ENCODE data around the gene TRABD2B. TPM values are rescaled to one million over a fixed set of nuclear protein-coding genes. Genes with fewer than 3 reads are reported as not detected.

TRABD2B gene
- total RNA-seq, 2 donors from 2014 or later = 1.1 to 2.1 TPM

- intact Hi-C loops (cut with DNase I) = no loop called here
- no peak for DNase-seq (ENCODE audit: low spot score)
- Histone ChIP-seq H3K36me3 (no peaks in the 10 kb centered on the region), H3K9me3 (no peaks in the 10 kb centered on the region), H3K27me3 (replicated peaks; ENCODE audit: insufficient read depth) (no peaks in the 10 kb centered on the region), H3K4me1 (replicated peaks) (no peaks in the 10 kb centered on the region), H3K27ac (no peak overlapping the region), H3K4me3 (no peak overlapping the region)
- TF ChIP-seq POLR2AphosphoS5 (IDR thresholded peaks at IDR 0.05) (no peak), POLR2A (IDR thresholded peaks at IDR 0.05) (no peak), CTCF (IDR thresholded peaks at IDR 0.05) (no peak)
- WGBS = 89% methylated on average over 6 of the region's 6 CpGs
Measured at GRCh38 chr1:47951545-47952235, 45.5 kb downstream of the TRABD2B start.

GRCh38 chr1:47951026-47951425 lies 46.2 kb downstream of the TRABD2B start:
- TF ChIP-seq CTCF (IDR thresholded peaks at IDR 0.05) = no peak
- TF ChIP-seq POLR2A (IDR thresholded peaks at IDR 0.05) = no peak
- no peak for TF ChIP-seq POLR2AphosphoS5 (IDR thresholded peaks at IDR 0.05)

GRCh38 chr1:47950471-47950870 lies 46.7 kb downstream of the TRABD2B start:
- no peaks in the 10 kb centered on the region for H3K27me3 ChIP-seq (replicated peaks; ENCODE audit: insufficient read depth)
- no peak overlapping the region for H3K4me3 ChIP-seq
- no peaks in the 10 kb centered on the region for H3K36me3 ChIP-seq
- no peak overlapping the region for H3K27ac ChIP-seq
- intact Hi-C loops (cut with DNase I) = no loop called here
- H3K4me1 ChIP-seq (replicated peaks) = no peaks in the 10 kb centered on the region
- no peak for DNase-seq (ENCODE audit: low spot score)
- TF ChIP-seq POLR2A (IDR thresholded peaks at IDR 0.05) (no peak), POLR2AphosphoS5 (IDR thresholded peaks at IDR 0.05) (no peak)
- 92% methylated on average over 3 of the region's 3 CpGs for WGBS
- no peaks in the 10 kb centered on the region for H3K9me3 ChIP-seq

More at GRCh38 chr1:47951026-47951425, 46.2 kb downstream of the TRABD2B start:
- WGBS = 76% methylated on average over 8 of the region's 8 CpGs
- DNase-seq (ENCODE audit: low spot score) = no peak
- no peaks in the 10 kb centered on the region for H3K9me3 ChIP-seq
- intact Hi-C loops (cut with DNase I) = no loop called here
- H3K27ac ChIP-seq = no peak overlapping the region
- no peaks in the 10 kb centered on the region for H3K4me1 ChIP-seq (replicated peaks)
- H3K36me3 ChIP-seq = no peaks in the 10 kb centered on the region
- no peaks in the 10 kb centered on the region for H3K27me3 ChIP-seq (replicated peaks; ENCODE audit: insufficient read depth)
- no peak overlapping the region for H3K4me3 ChIP-seq

- intact Hi-C loops (cut with DNase I) = no loop called here
- no peak overlapping the region for H3K4me3 ChIP-seq
- H3K27me3 ChIP-seq (replicated peaks; ENCODE audit: insufficient read depth) = no peaks in the 10 kb centered on the region
- H3K27ac ChIP-seq = no peak overlapping the region
- no peaks in the 10 kb centered on the region for H3K36me3 ChIP-seq
- DNase-seq (ENCODE audit: low spot score) = no peak
- H3K4me1 ChIP-seq (replicated peaks) = no peaks in the 10 kb centered on the region
- H3K9me3 ChIP-seq = no peaks in the 10 kb centered on the region
- no peak for TF ChIP-seq POLR2AphosphoS5 (IDR thresholded peaks at IDR 0.05)
- TF ChIP-seq CTCF (IDR thresholded peaks at IDR 0.05) = peak in 2 of 4 experiments; percentile 10 to 16
- no peak for TF ChIP-seq POLR2A (IDR thresholded peaks at IDR 0.05)
- 77% methylated on average over 5 of the region's 5 CpGs for WGBS
Measured at GRCh38 chr1:47948126-47948525, 49.1 kb downstream of the TRABD2B start.

GRCh38 chr1:47947531-47947930 lies 49.7 kb downstream of the TRABD2B start:
- no peak for TF ChIP-seq CTCF (IDR thresholded peaks at IDR 0.05)
- no peak for TF ChIP-seq POLR2A (IDR thresholded peaks at IDR 0.05)
- TF ChIP-seq POLR2AphosphoS5 (IDR thresholded peaks at IDR 0.05) = no peak
- 96% methylated on average over 6 of the region's 6 CpGs for WGBS
- DNase-seq (ENCODE audit: low spot score) = no peak

More at GRCh38 chr1:47947531-47947930, 49.7 kb downstream of the TRABD2B start:
- Histone ChIP-seq H3K36me3 (no peaks in the 10 kb centered on the region), H3K4me1 (replicated peaks) (no peaks in the 10 kb centered on the region), H3K4me3 (no peak overlapping the region), H3K27me3 (replicated peaks; ENCODE audit: insufficient read depth) (no peaks in the 10 kb centered on the region), H3K9me3 (no peaks in the 10 kb centered on the region), H3K27ac (no peak overlapping the region)
- intact Hi-C loops (cut with DNase I) = no loop called here

Data from prostate gland (tissue), 2 donors.